ENCODE results near the gene DCST2. TPM values are rescaled to one million over a fixed set of nuclear protein-coding genes. Genes with fewer than 3 reads are reported as not detected.

DCST2 gene
- polyA plus RNA-seq, 1 donor: 4.1 TPM

- 100% methylated on average over 1 of the region's 9 CpGs for WGBS (ENCODE audit: insufficient coverage, low lambda C conversion rate)
- Histone ChIP-seq H3K9me3 (ENCODE audit: control insufficient read depth, low read depth, low read length) (no peaks in the 10 kb centered on the region), H3K27ac (ENCODE audit: low read length) (no peak overlapping the region), H3K27me3 (ENCODE audit: control insufficient read depth, insufficient read depth, low read length) (no peaks in the 10 kb centered on the region), H3K36me3 (ENCODE audit: control insufficient read depth, insufficient read depth, low read length) (no peaks in the 10 kb centered on the region), H3K4me3 (ENCODE audit: low read length) (no peak overlapping the region), H3K4me1 (ENCODE audit: control insufficient read depth, insufficient read depth, low read length) (no peaks in the 10 kb centered on the region)
- no peak for DNase-seq
Measured at GRCh38 chr1:155024315-155024714, 9.3 kb downstream of the DCST2 start.

GRCh38 chr1:155023627-155024026 is 10.0 kb downstream of the DCST2 start:
- 64% methylated on average over 2 of the region's 5 CpGs for WGBS (ENCODE audit: insufficient coverage, low lambda C conversion rate)
- H3K27ac ChIP-seq (ENCODE audit: low read length): no peak overlapping the region
- no peaks in the 10 kb centered on the region for H3K27me3 ChIP-seq (ENCODE audit: control insufficient read depth, insufficient read depth, low read length)

GRCh38 chr1:155022927-155023236 is 10.7 kb downstream of the DCST2 start:
- Histone ChIP-seq H3K27me3 (ENCODE audit: control insufficient read depth, insufficient read depth, low read length) (no peaks in the 10 kb centered on the region), H3K36me3 (ENCODE audit: control insufficient read depth, insufficient read depth, low read length) (no peaks in the 10 kb centered on the region), H3K27ac (ENCODE audit: low read length) (no peak overlapping the region), H3K4me1 (ENCODE audit: control insufficient read depth, insufficient read depth, low read length) (peaks cover 12% of the 10 kb centered on the region), H3K9me3 (ENCODE audit: control insufficient read depth, low read depth, low read length) (no peaks in the 10 kb centered on the region), H3K4me3 (ENCODE audit: low read length) (no peak overlapping the region)
- no peak for DNase-seq
- no CpG with 5 or more reads among the region's 4 CpGs for whole genome bisulfite sequencing (ENCODE audit: insufficient coverage, low lambda C conversion rate)

More at GRCh38 chr1:155023627-155024026, 10.0 kb downstream of the DCST2 start:
- Histone ChIP-seq H3K4me1 (ENCODE audit: control insufficient read depth, insufficient read depth, low read length) (peaks cover 6% of the 10 kb centered on the region), H3K9me3 (ENCODE audit: control insufficient read depth, low read depth, low read length) (no peaks in the 10 kb centered on the region), H3K36me3 (ENCODE audit: control insufficient read depth, insufficient read depth, low read length) (no peaks in the 10 kb centered on the region), H3K4me3 (ENCODE audit: low read length) (no peak overlapping the region)
- DNase-seq: no peak

GRCh38 chr1:155022136-155022926 is 11.2 kb downstream of the DCST2 start:
- no peak for DNase-seq
- Histone ChIP-seq H3K27ac (ENCODE audit: low read length) (no peak overlapping the region), H3K27me3 (ENCODE audit: control insufficient read depth, insufficient read depth, low read length) (no peaks in the 10 kb centered on the region), H3K4me3 (ENCODE audit: low read length) (no peak overlapping the region), H3K9me3 (ENCODE audit: control insufficient read depth, low read depth, low read length) (no peaks in the 10 kb centered on the region), H3K4me1 (ENCODE audit: control insufficient read depth, insufficient read depth, low read length) (peaks cover 16% of the 10 kb centered on the region), H3K36me3 (ENCODE audit: control insufficient read depth, insufficient read depth, low read length) (no peaks in the 10 kb centered on the region)
- WGBS (ENCODE audit: insufficient coverage, low lambda C conversion rate): 100% methylated on average over 3 of the region's 8 CpGs

- peaks cover 23% of the 10 kb centered on the region for H3K36me3 ChIP-seq (ENCODE audit: control insufficient read depth, insufficient read depth, low read length)
- H3K4me1 ChIP-seq (ENCODE audit: control insufficient read depth, insufficient read depth, low read length): peaks cover 26% of the 10 kb centered on the region
- H3K27me3 ChIP-seq (ENCODE audit: control insufficient read depth, insufficient read depth, low read length): no peaks in the 10 kb centered on the region
- H3K27ac ChIP-seq (ENCODE audit: low read length): no peak overlapping the region
- WGBS (ENCODE audit: insufficient coverage, low lambda C conversion rate): 97% methylated on average over 5 of the region's 11 CpGs
- no peak for DNase-seq
- H3K9me3 ChIP-seq (ENCODE audit: control insufficient read depth, low read depth, low read length): no peaks in the 10 kb centered on the region
- no peak overlapping the region for H3K4me3 ChIP-seq (ENCODE audit: low read length)
Measured at GRCh38 chr1:155019377-155020245, 14.0 kb downstream of the DCST2 start.

- H3K27me3 ChIP-seq (ENCODE audit: control insufficient read depth, insufficient read depth, low read length): no peaks in the 10 kb centered on the region
- no peaks in the 10 kb centered on the region for H3K9me3 ChIP-seq (ENCODE audit: control insufficient read depth, low read depth, low read length)
- H3K4me3 ChIP-seq (ENCODE audit: low read length): no peak overlapping the region
- peaks cover 31% of the 10 kb centered on the region for H3K36me3 ChIP-seq (ENCODE audit: control insufficient read depth, insufficient read depth, low read length)
- no CpG with 5 or more reads among the region's 8 CpGs for WGBS (ENCODE audit: insufficient coverage, low lambda C conversion rate)
- H3K4me1 ChIP-seq (ENCODE audit: control insufficient read depth, insufficient read depth, low read length): peaks cover 31% of the 10 kb centered on the region
- DNase-seq: no peak
- H3K27ac ChIP-seq (ENCODE audit: low read length): no peak overlapping the region
Measured at GRCh38 chr1:155018617-155019348, 14.8 kb downstream of the DCST2 start.

- no peak for DNase-seq
- peak overlapping the region; percentile 88 for H3K27ac ChIP-seq (ENCODE audit: low read length)
- H3K4me1 ChIP-seq (ENCODE audit: control insufficient read depth, insufficient read depth, low read length): peaks cover 38% of the 10 kb centered on the region
- H3K27me3 ChIP-seq (ENCODE audit: control insufficient read depth, insufficient read depth, low read length): no peaks in the 10 kb centered on the region
- no CpG with 5 or more reads among the region's 6 CpGs for WGBS (ENCODE audit: insufficient coverage, low lambda C conversion rate)
- no peaks in the 10 kb centered on the region for H3K9me3 ChIP-seq (ENCODE audit: control insufficient read depth, low read depth, low read length)
- H3K4me3 ChIP-seq (ENCODE audit: low read length): peak overlapping the region; percentile 25
- peaks cover 38% of the 10 kb centered on the region for H3K36me3 ChIP-seq (ENCODE audit: control insufficient read depth, insufficient read depth, low read length)
Measured at GRCh38 chr1:155017946-155018316, 15.7 kb downstream of the DCST2 start.

GRCh38 chr1:155017041-155017945 is 16.3 kb downstream of the DCST2 start:
- no CpG with 5 or more reads among the region's 49 CpGs for WGBS (ENCODE audit: insufficient coverage, low lambda C conversion rate)
- H3K27ac ChIP-seq (ENCODE audit: low read length): peak overlapping the region; percentile 88
- no peaks in the 10 kb centered on the region for H3K27me3 ChIP-seq (ENCODE audit: control insufficient read depth, insufficient read depth, low read length)
- H3K36me3 ChIP-seq (ENCODE audit: control insufficient read depth, insufficient read depth, low read length): peaks cover 41% of the 10 kb centered on the region
- H3K9me3 ChIP-seq (ENCODE audit: control insufficient read depth, low read depth, low read length): no peaks in the 10 kb centered on the region
- peak; percentile 96 to 98 for DNase-seq
- H3K4me1 ChIP-seq (ENCODE audit: control insufficient read depth, insufficient read depth, low read length): peaks cover 45% of the 10 kb centered on the region
- H3K4me3 ChIP-seq (ENCODE audit: low read length): peak overlapping the region; percentile 25

GRCh38 chr1:155016231-155016831 is 17.2 kb downstream of the DCST2 start:
- Histone ChIP-seq H3K9me3 (ENCODE audit: control insufficient read depth, low read depth, low read length) (no peaks in the 10 kb centered on the region), H3K4me1 (ENCODE audit: control insufficient read depth, insufficient read depth, low read length) (peaks cover 54% of the 10 kb centered on the region), H3K27ac (ENCODE audit: low read length) (peak overlapping the region; percentile 88), H3K36me3 (ENCODE audit: control insufficient read depth, insufficient read depth, low read length) (peaks cover 46% of the 10 kb centered on the region), H3K27me3 (ENCODE audit: control insufficient read depth, insufficient read depth, low read length) (no peaks in the 10 kb centered on the region), H3K4me3 (ENCODE audit: low read length) (no peak overlapping the region)
- DNase-seq: no peak
- WGBS (ENCODE audit: insufficient coverage, low lambda C conversion rate): no CpG with 5 or more reads among the region's 26 CpGs
